NOMO-1 treated with DMSO at 0.1 percent for 48 hours (cell line): Measurements from ENCODE around the gene PEF1.

Experiments
- DNase-seq: peaks from one replicate; lab custom pipeline; 2025; ENCODE audit not compliant: unreplicated experiment; lab: John Stamatoyannopoulos, UW

The PEF1 gene, protein sequence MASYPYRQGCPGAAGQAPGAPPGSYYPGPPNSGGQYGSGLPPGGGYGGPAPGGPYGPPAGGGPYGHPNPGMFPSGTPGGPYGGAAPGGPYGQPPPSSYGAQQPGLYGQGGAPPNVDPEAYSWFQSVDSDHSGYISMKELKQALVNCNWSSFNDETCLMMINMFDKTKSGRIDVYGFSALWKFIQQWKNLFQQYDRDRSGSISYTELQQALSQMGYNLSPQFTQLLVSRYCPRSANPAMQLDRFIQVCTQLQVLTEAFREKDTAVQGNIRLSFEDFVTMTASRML

DNA sequence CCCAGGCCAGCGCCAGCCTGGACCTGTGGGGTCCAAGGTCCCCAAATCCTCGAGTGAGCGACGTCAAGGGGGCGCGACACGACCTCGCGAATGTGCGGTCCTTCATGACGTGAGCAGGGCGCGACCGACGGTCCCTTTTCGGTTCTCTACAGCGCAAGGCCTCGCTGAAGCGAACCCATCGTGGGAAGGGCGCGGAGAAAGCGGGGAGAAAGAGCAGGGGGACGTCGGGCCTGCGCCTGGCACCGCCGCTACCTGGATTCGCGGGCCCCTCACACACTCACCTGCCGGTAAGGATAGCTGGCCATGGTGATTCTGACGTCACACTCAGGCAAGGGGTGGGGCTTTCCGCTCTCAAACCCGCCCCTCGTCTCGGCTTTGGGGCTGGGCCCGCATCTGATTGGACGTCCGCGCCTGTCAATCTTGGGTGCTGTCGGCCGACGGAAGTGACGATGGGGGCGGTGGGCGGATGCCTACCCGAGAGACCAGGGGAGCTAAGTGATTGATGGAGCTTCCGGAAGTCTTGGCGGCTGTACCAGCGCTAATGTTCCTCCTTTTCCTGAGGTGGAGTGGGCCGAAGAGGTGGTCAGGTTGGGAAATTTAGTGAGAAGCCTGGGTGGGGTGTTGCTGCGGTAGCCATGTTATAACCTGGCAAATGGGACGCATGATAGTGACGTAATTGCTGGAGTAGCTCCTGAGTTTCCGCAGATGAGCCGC lies at the start of gene PEF1:
TSS of gene PEF1 (minus strand) at position 317 of the 714 bp plus-strand sequence. CDS start at position 305, 12 bp downstream.
- peak; percentile 99 for DNase-seq

DNA sequence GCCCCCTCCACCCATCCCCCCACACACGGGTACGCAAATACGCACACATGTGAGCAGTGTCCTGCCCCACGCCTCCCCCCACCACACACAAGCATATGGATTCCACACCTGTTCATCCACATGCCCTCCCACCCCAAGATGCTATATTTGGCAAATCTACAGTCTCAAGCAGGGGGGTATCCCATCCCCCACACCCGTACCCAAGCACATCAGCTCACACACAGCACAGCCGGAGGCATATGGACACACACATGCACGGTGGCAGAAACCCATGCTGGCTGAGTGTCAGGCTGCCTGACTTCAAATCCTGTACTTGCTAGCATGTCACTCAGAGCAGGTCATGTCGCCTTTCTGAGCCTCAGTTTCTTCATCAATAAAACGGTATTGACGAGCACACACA lies 48.6 kb upstream of the PEF1 start:
- no peak for DNase-seq

DNA sequence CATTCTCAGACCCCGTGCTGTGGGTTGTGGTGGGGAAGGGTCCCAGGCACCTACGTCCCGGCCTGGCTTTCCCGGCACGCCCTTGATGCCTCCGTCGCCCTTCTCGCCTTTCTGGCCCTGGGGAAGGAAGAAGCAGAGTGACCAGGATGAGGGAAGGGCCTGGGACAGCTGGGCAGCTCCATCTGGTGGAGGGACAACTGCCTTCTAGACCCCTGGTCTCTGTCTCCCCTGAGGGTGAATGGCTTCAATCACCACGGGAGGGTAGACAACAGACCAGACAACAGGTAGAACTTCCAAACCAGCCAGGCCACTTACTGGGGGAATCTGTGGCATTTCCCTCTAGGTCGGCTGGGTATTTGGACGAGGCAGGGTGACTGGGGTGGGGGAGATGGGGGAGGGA lies 47.3 kb upstream of the PEF1 start:
- no peak for DNase-seq

DNA sequence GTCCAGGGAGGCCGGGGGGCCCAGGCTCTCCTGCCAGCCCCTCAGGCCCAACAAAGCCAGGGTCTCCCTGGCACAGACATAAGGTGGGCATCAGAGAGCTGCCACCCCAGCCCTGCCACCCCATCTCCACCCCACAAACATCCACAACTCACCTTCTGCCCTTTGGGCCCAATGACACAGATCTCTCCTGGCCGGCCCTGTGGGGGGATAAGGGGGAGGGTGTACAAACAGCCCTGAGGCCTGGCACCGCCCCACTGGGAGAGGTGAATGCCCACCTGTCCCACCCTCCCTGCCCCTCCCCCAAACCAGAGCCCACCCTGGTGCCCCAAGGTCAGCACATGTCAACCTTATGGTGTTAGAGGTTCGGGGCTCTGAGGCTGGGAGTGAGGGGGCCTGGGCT lies 46.8 kb upstream of the PEF1 start:
- no peak for DNase-seq

DNA sequence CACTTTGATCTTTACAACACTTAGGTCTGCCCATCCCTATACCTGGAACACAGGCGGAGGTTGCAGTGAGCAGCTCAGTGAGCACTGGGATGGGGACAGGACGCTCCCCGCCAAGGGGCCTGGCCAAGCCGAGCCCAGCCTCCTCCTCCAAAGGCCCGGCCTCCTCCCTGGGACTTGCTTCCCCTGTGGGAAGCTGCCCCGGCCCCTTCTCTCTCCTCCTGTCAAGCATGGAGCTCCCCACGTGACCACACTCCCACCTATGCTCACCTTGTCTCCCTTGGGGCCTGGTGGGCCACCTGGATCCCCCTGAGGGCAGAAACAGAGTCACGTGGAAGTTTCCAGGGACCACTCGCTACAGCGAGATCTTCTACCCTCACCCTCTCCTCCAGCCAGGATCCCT lies 46.2 kb upstream of the PEF1 start:
- no peak for DNase-seq

DNA sequence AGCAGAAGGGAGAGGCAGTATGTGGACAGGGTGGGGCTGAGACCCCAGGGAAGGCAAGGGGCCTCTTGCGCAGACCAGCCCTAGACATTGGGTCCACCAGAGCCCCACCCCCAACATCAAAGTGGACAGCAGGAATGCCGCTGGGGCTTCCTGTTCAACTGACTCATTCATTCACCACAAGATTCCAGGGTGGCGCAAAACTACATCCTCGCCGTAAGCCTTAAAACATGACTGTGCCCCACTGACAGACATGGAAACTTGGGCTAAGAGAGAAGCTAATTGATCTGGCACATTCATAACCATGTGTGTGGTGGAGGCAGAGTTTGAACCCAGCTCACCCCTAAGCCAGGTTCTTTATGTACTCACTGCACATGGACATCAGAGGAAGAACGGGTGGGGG lies 45.2 kb upstream of the PEF1 start:
- DNase-seq, result no peak

DNA sequence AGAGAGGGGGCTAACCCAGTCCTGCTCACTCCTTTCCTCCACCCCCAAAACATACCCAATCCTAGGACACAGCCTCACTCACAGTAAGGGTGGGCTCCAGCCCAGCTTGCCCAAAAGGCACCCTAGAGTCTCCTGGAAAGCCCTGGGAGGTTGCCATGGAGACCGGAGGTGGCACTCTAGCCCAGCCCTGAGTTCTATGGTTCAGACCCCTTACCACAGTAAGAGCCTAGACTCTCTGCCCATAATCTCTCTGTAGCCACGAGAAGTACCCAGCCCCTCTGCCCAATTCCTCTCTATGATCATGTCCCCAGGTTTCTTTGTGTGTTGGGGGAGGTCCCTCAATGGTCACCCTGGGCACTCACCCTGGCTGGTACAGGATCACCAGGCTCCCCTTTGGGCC lies 44.7 kb upstream of the PEF1 start:
- no peak for DNase-seq

DNA sequence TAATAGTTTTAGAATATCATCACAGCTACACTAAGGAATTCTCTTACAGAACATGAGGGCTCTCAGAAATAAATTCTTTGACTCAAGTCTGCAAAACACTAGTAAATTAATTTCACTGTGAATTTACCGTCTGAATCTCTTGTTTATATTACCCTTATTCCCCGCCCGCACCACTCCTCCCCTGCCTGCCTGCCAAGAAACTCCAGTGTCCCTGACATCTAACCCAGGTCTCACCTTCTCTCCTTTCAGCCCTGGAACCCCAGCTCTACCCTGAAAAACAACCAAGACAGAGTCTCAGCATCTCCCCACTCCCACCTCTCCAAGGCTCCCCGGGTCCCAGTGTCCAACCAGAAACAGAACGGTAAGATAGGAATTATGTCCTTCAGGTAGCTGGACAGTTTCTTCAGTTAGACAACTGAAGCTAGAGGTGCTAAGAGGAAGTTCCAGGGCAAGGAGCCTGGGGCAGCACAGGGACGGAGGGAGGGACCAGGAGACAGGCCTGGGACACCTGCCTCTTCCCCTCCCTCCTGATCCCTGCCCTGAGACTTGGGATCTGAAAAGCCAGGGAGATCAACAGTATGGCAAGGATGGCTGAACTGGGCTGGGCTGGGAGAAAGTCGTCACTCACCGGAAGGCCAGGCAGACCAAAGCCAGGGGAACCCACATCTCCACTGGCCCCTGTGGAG lies 43.7 kb upstream of the PEF1 start:
- no peak for DNase-seq

DNA sequence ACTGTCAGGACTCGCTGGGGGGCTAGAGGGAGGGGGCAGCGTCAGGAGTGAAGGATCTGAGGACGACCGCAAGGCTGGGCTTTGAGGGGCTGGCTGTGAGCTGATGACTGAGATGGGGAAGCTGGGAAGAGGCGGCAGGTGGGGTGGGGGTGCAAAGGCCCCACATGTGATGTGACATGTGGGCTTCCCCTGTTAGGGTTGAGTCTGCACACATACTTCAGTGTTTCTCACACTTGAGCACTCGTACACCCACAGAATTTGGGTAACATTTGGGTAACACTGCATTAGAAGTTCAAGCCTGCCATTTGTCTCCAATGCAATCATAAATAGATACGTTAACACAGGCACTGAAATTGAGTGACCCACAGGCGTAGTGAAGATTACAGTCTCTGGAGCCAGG lies 42.9 kb upstream of the PEF1 start:
- no peak for DNase-seq

DNA sequence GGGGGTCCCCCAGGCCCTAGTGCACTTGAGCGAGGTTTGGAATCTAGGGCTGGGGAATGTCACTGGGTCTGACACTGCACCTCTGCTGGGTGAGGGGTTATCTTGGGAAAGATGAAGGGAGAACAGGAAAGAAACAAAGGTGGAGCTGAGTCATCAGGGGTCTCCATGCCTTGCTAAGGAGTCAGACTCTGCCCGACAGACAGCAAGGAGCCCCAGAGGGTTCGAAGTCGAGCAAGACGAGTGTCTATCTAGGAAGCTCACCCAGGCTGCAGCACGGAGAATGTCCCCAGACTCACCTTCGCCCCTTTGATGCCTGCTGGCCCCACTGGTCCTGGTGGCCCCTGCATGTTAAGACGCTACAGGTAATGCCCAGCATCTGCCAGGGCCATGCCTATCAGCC lies 41.1 kb upstream of the PEF1 start:
- no peak for DNase-seq

DNA sequence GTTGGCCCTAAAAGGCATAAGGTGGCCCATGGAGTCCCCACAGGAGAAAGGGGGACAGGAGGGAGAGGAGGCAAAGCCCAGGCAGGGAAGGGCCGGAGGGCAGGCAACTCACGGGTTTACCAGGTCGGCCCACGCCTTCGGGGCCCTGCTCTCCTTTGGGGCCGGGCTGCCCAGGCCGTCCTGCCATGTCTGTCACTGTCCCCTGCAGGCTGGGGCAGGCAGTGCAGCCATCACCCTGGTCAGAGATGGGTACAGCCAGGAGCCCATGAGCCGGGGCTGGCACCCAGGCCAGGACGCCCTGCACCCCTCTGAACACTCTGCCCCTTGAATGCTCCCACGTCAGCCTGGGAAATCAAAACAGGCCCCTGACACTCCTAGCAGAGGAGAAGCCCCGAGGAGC lies 39.3 kb upstream of the PEF1 start:
- DNase-seq, result no peak

DNA sequence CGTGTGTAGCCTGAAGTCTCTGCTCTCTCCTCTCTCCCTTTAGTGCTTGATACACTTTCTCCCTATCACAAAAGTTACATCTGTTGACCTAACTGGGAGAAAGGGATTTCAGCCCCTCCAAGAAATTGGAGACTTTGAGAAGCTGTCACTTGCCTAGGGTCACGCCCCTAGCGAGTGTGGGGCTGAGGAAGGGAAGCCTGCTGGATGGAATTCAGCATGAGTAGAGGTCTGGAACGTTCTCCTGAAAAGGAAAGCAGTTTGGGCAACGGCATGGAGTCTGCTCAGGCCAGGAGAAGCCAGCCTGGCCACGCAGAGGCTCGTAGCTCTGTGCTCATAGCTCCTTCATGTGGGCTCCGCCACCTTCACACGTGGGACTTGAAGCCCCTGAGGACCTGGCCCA lies 36.7 kb upstream of the PEF1 start:
- no peak for DNase-seq

DNA sequence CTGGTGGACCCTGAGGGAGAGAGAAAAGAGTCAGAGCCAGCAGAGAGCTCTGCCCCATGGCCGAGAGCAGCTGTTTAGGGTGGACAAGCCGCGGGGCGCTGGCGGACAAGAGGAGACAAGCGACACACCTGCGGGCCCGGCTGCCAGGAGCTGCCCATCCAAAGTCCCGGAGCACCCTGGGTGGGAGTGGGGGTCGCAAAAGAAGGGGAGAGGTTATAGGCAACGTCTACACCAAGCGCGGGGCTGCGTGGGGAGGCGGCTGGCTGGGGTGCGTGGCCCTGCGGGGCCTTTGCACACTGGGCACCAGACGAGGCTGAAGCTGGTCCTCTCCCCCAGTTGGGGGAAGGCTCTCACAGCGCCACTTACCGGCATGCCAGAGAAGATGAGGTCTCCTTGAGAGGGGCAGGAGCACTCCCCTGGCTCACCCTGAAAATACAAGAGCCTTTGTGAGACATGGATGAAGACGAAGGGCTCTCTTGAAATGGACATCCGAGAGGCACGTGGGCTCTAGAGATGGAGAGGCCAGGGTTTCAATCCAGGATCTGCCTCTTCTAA lies 35.1 kb upstream of the PEF1 start:
- DNase-seq, result no peak

DNA sequence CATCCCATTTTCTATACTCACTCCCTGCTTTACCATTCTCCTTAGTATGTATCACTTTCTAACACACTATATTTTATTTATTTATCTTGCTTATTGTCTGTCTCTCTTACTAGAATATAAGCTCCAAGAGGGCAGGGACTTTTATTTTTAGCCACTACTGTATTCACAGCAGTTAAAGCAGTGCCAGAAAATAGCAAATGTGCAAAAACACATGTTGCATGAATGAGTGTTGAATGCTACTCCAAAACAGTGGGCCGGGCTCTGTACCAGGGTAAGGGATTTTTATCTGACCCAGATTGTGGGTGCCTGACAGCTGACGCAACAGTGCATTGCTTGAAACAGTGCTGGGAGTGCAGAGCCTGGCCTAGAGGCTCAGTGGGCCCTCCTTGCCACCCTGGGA lies 34.4 kb upstream of the PEF1 start:
- no peak for DNase-seq

DNA sequence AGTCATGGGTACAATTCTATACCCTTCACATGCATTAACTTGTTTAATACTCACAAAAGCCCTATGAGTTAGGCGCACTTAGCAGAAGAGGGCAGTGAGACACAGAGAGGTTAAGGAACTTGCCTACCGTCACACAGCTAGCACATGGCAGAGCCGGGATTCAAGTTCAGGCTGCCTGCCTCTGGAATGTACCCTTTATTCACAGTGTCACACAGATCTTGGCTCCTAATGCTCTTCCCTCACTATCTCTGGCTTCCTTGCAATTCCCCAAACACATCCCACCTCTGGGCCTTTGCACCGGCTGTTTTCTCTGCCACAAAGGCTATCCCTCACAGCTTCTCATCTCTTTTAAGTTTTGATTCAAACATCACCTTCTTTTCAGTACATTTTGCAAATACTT lies 34.0 kb upstream of the PEF1 start:
- DNase-seq, result no peak

DNA sequence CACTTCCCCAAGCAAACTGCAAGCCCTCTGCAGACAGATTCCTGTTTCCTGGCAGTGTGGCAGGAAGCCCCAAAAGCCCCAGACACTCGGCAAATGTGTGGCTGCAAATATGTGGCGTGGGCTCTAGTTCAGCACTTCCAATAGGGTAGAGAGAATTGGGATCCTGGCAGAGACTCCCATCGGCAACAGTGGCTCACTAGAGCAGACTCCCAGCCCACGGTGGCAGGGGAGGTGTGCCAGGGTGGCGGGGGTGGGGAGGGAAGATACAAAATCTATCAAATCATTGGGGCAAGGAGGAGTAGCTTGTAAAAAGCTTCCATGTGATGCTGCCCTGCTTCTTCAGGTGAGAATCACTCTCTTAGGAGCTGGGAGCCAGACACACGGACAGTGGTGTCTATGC lies 33.3 kb upstream of the PEF1 start:
- no peak for DNase-seq

DNA sequence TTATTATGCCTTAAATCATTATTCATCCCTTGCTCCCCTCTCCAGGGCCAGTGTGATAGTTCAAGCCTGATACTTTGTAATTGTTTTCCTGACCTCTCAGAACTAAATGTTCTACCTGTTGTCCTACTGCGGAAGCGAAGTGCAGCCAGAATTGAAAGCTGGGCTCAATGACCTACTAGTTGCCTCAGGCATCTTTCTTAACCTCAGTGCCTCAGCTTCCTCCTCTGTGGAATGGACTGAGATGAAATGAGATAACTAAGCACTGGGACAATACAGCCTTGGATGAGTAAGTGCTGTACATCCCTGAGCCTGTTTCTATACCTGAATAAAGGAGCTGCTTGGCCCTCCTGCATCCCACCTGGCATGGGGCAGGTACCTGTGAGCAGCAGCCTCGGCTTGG lies 32.7 kb upstream of the PEF1 start:
- DNase-seq, result no peak

DNA sequence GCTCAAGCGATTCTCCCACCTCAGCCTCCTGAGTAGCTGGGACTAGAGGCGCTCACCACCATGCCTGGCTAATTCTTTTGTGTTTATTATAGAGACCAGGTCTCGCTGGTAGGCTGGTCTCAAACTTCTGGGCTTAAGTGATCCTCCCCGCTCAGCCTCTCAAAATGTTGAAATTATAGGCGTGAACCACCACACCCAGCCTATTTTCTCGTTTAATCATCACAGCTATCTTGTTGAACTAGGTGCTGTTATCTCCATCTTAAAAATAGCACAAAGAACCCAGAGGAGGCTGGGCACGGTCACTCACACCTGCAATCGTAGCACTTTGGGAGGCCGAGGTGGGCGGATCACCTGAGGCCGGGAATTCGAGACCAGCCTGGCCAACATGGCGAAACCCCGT lies 31.1 kb upstream of the PEF1 start:
- DNase-seq, result no peak

DNA sequence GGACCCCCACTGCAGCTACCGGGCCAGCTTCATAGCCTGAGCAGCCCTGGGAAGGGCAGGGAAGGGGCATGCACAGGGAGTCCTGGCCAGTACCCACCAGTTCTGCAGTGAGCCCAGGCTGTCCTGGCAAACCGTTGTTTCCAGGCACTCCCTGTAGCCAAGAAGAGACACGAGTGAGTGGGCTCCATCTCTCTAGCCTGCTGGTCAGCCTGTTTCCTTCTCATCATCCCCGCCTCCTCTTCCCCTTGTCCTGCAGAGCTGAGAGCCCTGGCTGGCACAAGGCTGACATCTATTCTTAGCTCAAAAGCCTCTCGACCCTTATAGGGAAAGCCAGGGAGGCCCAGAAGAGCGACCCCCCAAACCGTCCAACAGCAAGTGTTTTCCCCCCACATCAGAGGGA lies 30.5 kb upstream of the PEF1 start:
- DNase-seq, result no peak

DNA sequence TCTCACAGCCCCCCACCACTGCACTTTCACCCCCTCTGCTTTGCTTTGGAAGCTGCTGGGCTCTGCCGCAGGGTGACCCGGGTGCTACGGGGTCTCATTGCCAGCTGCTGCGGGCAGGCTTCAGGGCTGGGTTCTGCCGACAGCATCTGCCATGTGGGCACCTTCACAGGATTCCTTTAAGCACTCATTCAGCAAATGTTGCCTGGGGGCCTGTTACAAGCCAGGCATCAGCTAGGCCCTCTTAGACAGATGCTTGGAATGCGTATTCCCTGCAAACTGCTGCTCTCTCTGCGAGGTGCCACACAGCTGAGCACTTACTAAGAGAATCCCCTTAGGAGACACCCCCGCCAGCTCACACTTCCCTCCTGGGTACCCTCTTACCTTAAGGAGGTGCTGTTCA lies 29.9 kb upstream of the PEF1 start:
- DNase-seq, result no peak

DNA sequence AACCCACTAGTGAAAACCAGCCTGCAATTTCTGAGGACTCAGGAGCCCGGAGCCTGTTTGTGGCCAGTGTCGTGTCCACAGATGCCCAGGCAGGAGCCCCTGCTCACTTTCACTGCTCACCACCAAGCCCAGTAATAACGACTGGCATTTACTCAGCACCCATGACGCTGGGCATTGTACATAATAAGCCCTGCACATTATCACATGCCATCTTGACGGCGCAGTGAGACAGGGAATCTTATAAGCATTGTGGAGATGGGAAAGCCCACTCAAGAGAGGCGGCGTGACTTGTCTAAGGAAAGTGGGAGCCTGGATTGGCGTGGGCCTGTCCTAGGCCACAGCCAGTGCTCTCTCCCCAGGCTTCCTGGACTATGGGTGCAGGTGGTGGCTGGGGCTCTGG lies 28.8 kb upstream of the PEF1 start:
- no peak for DNase-seq

DNA sequence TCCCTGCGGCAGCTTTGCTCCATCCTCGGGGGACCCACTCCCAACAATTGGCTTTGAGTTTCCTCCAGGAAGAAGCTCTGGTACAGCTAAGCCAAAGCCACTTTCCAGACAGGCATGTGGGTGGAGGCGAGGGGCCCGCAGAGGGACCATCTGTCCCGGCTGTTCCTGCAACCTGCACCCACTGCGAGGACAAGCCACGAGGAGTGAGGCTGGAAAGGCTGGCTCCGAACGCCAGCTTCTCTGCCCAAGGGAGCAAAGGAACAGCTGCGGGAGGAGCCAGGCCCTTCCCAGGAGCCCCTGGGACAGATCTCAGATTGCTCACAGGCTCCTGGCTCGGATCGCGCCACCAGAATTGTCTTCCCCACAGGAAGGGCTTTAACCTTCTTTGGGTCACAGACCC lies 28.3 kb upstream of the PEF1 start:
- no peak for DNase-seq
